H1 (cell line): ENCODE measurements around the gene CFAP221. TPM values are rescaled to one million over a fixed set of nuclear protein-coding genes. Genes with fewer than 3 reads are reported as not detected.

Source experiments
- CTCF ChIA-PET: fragments of 300-600 bp; sonication (Branson Sonifier 250); formaldehyde crosslinking; loops from one replicate; lab custom pipeline; 2021; ENCODE audit not compliant: partially characterized antibody; lab: Charles Lee
- POLR2A ChIA-PET: fragments of 300-600 bp; sonication (Branson Sonifier 250); formaldehyde crosslinking; loops from one replicate; lab custom pipeline; 2021; ENCODE audit warnings: inconsistent platforms; ENCODE audit not compliant: partially characterized antibody; lab: Charles Lee
- DNase-seq, 2 experiments: peaks; one replicate each; pipeline versions ENCODE4 v3.0.0 to v3.0.0-alpha.2; 2010 to 2022; ENCODE audit warnings: low spot score in 2 of 2, low read depth in 1 of 2, mixed read lengths in 1 of 2
- FAIRE-seq: peaks from 2 replicates; lab custom pipeline; 2011; peaks lifted over from hg19 to GRCh38; lab: Jason Lieb, UNC
- H2AFZ ChIP-seq: 2 replicates; pipeline ENCODE4 v1.8.1; 2012; ENCODE audit warnings: low read length, inconsistent platforms
- H2AK5ac ChIP-seq: 2 replicates; pipeline ENCODE4 v1.6.1; 2013; ENCODE audit warnings: low read depth, low read length
- H2BK120ac ChIP-seq: replicated peaks from 2 replicates; pipeline ENCODE3; 2013; ENCODE audit warnings: low read depth, low read length, inconsistent platforms
- H2BK12ac ChIP-seq: 2 replicates; pipeline ENCODE4 v1.6.1; 2013; ENCODE audit warnings: low read depth, low read length
- H2BK15ac ChIP-seq: 2 replicates; pipeline ENCODE4 v1.6.1; 2013; ENCODE audit warnings: low read length
- H2BK20ac ChIP-seq: 2 replicates; pipeline ENCODE4 v1.6.1; 2013; ENCODE audit warnings: low read length
- H2BK5ac ChIP-seq: 2 replicates; pipeline ENCODE4 v1.6.1; 2013; ENCODE audit warnings: low read depth, low read length
- H3K14ac ChIP-seq: 2 replicates; pipeline ENCODE4 v1.6.1; 2013; ENCODE audit warnings: inconsistent platforms; ENCODE audit not compliant: insufficient read length
- H3K18ac ChIP-seq: 2 replicates; pipeline ENCODE4 v1.6.1; 2013; ENCODE audit warnings: low read length; ENCODE audit errors: extremely low read depth
- H3K23ac ChIP-seq: 2 replicates; pipeline ENCODE4 v1.6.1; 2013; ENCODE audit warnings: inconsistent platforms; ENCODE audit not compliant: insufficient read length
- H3K23me2 ChIP-seq: 2 replicates; pipeline ENCODE4 v1.6.1; 2013; ENCODE audit warnings: low read depth, low read length
- H3K27ac ChIP-seq: 2 replicates; pipeline ENCODE4 v1.6.1; 2011; ENCODE audit warnings: low read depth, low read length, inconsistent platforms
- H3K27me3 ChIP-seq, 4 experiments: replicated peaks in 1 of 4; 1 replicate in 1 of 4; 2 replicates in 3 of 4; pipeline versions ENCODE4 v1.6.1 to v1.8.1; 2011 to 2013; ENCODE audit warnings: low read length in 3 of 4, mild to moderate bottlenecking in 3 of 4, inconsistent platforms in 2 of 4, mixed read lengths in 2 of 4, moderate library complexity in 1 of 4; ENCODE audit not compliant: control insufficient read depth in 3 of 4, insufficient read depth in 3 of 4; ENCODE audit errors: extremely low read depth in 1 of 4
- H3K36me3 ChIP-seq, 4 experiments: 2 replicates each; pipeline versions ENCODE4 v1.6.1 to v1.8.1; 2011 to 2013; ENCODE audit warnings: mild to moderate bottlenecking in 4 of 4, low read length in 3 of 4, moderate library complexity in 2 of 4, control low read depth in 1 of 4, inconsistent platforms in 1 of 4; ENCODE audit not compliant: insufficient read depth in 4 of 4, control insufficient read depth in 2 of 4
- H3K4ac ChIP-seq: replicated peaks from 2 replicates; pipeline ENCODE3; 2013; ENCODE audit warnings: low read length, low read depth, mixed read lengths, inconsistent platforms; ENCODE audit not compliant: insufficient read length
- H3K4me1 ChIP-seq, 4 experiments: replicated peaks in 1 of 4; 1 replicate in 1 of 4; 2 replicates in 3 of 4; pipeline versions ENCODE4 v1.6.1 to v1.8.1; 2011 to 2013; ENCODE audit warnings: low read length in 3 of 4, inconsistent platforms in 2 of 4, mixed read lengths in 1 of 4; ENCODE audit not compliant: insufficient read depth in 4 of 4, control insufficient read depth in 3 of 4
- H3K4me2 ChIP-seq, 2 experiments: 2 replicates each; pipeline versions ENCODE4 v1.6.1 to v1.8.1; 2011 to 2013; ENCODE audit warnings: low read depth in 2 of 2, low read length in 2 of 2, control low read depth in 1 of 2, inconsistent platforms in 1 of 2, mild to moderate bottlenecking in 1 of 2; ENCODE audit not compliant: insufficient read depth in 1 of 2
- H3K4me3 ChIP-seq, 4 experiments: fragments of 200-600, 300-600 bp in 1 of 4; sonication (generic), shearing (Covaris generic), sonication (Bioruptor Twin) in 1 of 4; 2 replicates each; pipeline versions ENCODE4 v1.5.1 to v1.8.1; 2011 to 2016; ENCODE audit warnings: low read length in 4 of 4, low read depth in 3 of 4, control low read depth in 2 of 4, inconsistent platforms in 2 of 4, mild to moderate bottlenecking in 2 of 4, mixed read lengths in 1 of 4, moderate library complexity in 1 of 4; ENCODE audit not compliant: insufficient read depth in 2 of 4; ENCODE audit errors: extremely low read depth in 1 of 4
- H3K56ac ChIP-seq: replicated peaks from 2 replicates; pipeline ENCODE3; 2013; ENCODE audit warnings: low read depth, mild to moderate bottlenecking, mixed read lengths, low read length, inconsistent platforms; ENCODE audit not compliant: insufficient read length
- H3K79me1 ChIP-seq: 2 replicates; pipeline ENCODE4 v1.6.1; 2013; ENCODE audit warnings: low read depth, low read length, control low read depth
- H3K79me2 ChIP-seq, 2 experiments: 2 replicates each; pipeline versions ENCODE4 v1.6.1 to v1.8.1; 2012 to 2013; ENCODE audit warnings: low read length in 2 of 2, mild to moderate bottlenecking in 2 of 2, inconsistent platforms in 1 of 2; ENCODE audit not compliant: insufficient read depth in 2 of 2, control insufficient read depth in 1 of 2
- H3K9ac ChIP-seq, 4 experiments: replicated peaks in 1 of 4; 1 replicate in 1 of 4; 2 replicates in 3 of 4; pipeline versions ENCODE4 v1.6.1 to v1.8.1; 2011 to 2013; ENCODE audit warnings: low read depth in 3 of 4, low read length in 3 of 4, control low read depth in 2 of 4, mild to moderate bottlenecking in 2 of 4, moderate library complexity in 2 of 4, inconsistent platforms in 1 of 4; ENCODE audit errors: extremely low read depth in 1 of 4
- H3K9me3 ChIP-seq, 2 experiments: 2 replicates each; pipeline versions ENCODE4 v1.6.1 to v1.8.1; 2012 to 2013; ENCODE audit warnings: mild to moderate bottlenecking in 2 of 2, moderate library complexity in 2 of 2, control low read depth in 1 of 2, inconsistent platforms in 1 of 2, low read depth in 1 of 2, low read length in 1 of 2, mixed read lengths in 1 of 2; ENCODE audit not compliant: insufficient read depth in 2 of 2
- H4K20me1 ChIP-seq, 2 experiments: replicated peaks in 1 of 2; 2 replicates each; pipeline versions ENCODE3 to v1.8.1; 2011 to 2013; ENCODE audit warnings: inconsistent platforms in 2 of 2, low read length in 2 of 2, mild to moderate bottlenecking in 1 of 2; ENCODE audit not compliant: insufficient read depth in 2 of 2, control insufficient read depth in 1 of 2
- H4K5ac ChIP-seq: 2 replicates; pipeline ENCODE4 v1.6.1; 2013; ENCODE audit warnings: low read length, low read depth, mixed read lengths, inconsistent platforms; ENCODE audit not compliant: insufficient read length
- H4K8ac ChIP-seq: 2 replicates; pipeline ENCODE4 v1.8.0; 2013; ENCODE audit warnings: mild to moderate bottlenecking, moderate library complexity, low read length, inconsistent platforms; ENCODE audit not compliant: insufficient read depth; ENCODE audit errors: extremely low read depth
- H4K91ac ChIP-seq: replicated peaks from 2 replicates; pipeline ENCODE3; 2013; ENCODE audit warnings: low read length, mixed read lengths, inconsistent platforms; ENCODE audit not compliant: insufficient read length
- ASH2L ChIP-seq: fragments of 200-600, 300-600 bp; sonication (generic); IDR thresholded peaks from one replicate; pipeline ENCODE4 v1.7.1; 2017; ENCODE audit warnings: low read length
- CEBPB ChIP-seq: IDR thresholded peaks from 2 replicates; pipeline ENCODE4 v1.6.1; 2012; ENCODE audit warnings: low read depth, low read length
- CTBP2 ChIP-seq: IDR thresholded peaks from 2 replicates; pipeline ENCODE4 v1.7.0; 2011; ENCODE audit warnings: borderline replicate concordance, mild to moderate bottlenecking, moderate library complexity, mixed read lengths, low read length; ENCODE audit not compliant: insufficient read depth, insufficient read length
- E2F6 ChIP-seq: IDR thresholded peaks from 2 replicates; pipeline ENCODE4 v1.6.1; 2012; ENCODE audit warnings: inconsistent platforms
- POLR2AphosphoS5 ChIP-seq: IDR thresholded peaks from 2 replicates; pipeline ENCODE4 v1.6.1; 2011; ENCODE audit warnings: low read depth, low read length
- POU5F1 ChIP-seq: IDR thresholded peaks from 2 replicates; pipeline ENCODE4 v1.6.1; 2011; ENCODE audit warnings: low read depth, mild to moderate bottlenecking, low read length, moderate library complexity
- RAD21 ChIP-seq, 2 experiments: IDR thresholded peaks in 1 of 2; conservative IDR thresholded peaks in 1 of 2; 2 replicates each; pipeline ENCODE4 v1.6.1; 2011; ENCODE audit warnings: low read depth in 2 of 2, low read length in 2 of 2, improper control_type of control experiment in 1 of 2, inconsistent platforms in 1 of 2, mild to moderate bottlenecking in 1 of 2, moderate library complexity in 1 of 2
- SP1 ChIP-seq: IDR thresholded peaks from 2 replicates; pipeline ENCODE4 v1.6.1; 2011; ENCODE audit warnings: low read depth, low read length
- TBP ChIP-seq: IDR thresholded peaks from 2 replicates; pipeline ENCODE4 v1.6.1; 2011; ENCODE audit warnings: low read depth, low read length, improper control_type of control experiment
- WGBS, 2 experiments: shearing (Covaris generic) in 1 of 2; methylation state at CpG; one replicate each; pipeline versions ENCODE4 v1.1.6 to v1.1.7; 2013 to 2015; ENCODE audit warnings: low lambda C conversion rate in 2 of 2, mixed read lengths in 2 of 2, inconsistent platforms in 1 of 2, low coverage in 1 of 2, missing lambda C conversion rate in 1 of 2; ENCODE audit not compliant: insufficient replicate concordance in 2 of 2, insufficient coverage in 1 of 2, insufficient read length in 1 of 2; ENCODE audit errors: extremely low coverage in 1 of 2, missing lambda C conversion rate in 1 of 2; 5-methylcytosine and 5-hydroxymethylcytosine counted together
- polyA plus RNA-seq, 7 experiments: library from polyadenylated mRNA; depleted of rRNA in 3 of 7; stranded (reverse) in 5 of 7; unstranded in 2 of 7; fragments of >200 nt in 5 of 7; fragments of 200-250 nt in 2 of 7; gene quantifications; 1 replicate in 5 of 7; 2 replicates in 1 of 7; 4 replicates in 1 of 7; pipeline versions ENCODE4 v1.2.1 to v1.2.3, GENCODE V29; 2011 to 2013; ENCODE audit warnings: missing spikeins in 2 of 7, mixed read lengths in 2 of 7
- total RNA-seq: library from RNA; stranded (reverse); fragmentation: NEBNext Ultra II Directional; extraction: Animal tissue kit (Norgen Biotek cat#: 25700); gene quantifications from 2 replicates; pipeline ENCODE4 v1.2.1, GENCODE V29; 2021

CFAP221 gene
- total and polyA plus RNA-seq, 2 of the 8 experiments (the other 6 are each of a cell fraction or from before 2014, with no cell fraction given): 0.14 to 0.71 TPM

- Histone ChIP-seq H2AK5ac (no peak overlapping the region), H3K4me2 (peak overlapping the region; percentile 84 to 93), H3K4me1 (peaks cover 2 to 15% (median 7%) of the 10 kb centered on the region in 4 experiments), H3K4me3 (peak overlapping the region; percentile 75 to 89 (median 78)), H3K23ac (no peak overlapping the region), H2BK20ac (no peak overlapping the region), H4K20me1 (peaks cover 0 to 18% of the 10 kb centered on the region in 2 experiments), H3K27me3 (no peaks in the 10 kb centered on the region), H3K79me1 (peaks cover 8% of the 10 kb centered on the region), H3K79me2 (peaks cover 3 to 24% of the 10 kb centered on the region in 2 experiments; a peak in 3 of 4 replicates), H2BK120ac (no peak overlapping the region), H2AFZ (no peak overlapping the region; the same call in 1 of the 2 replicates), H3K36me3 (peaks cover 2 to 11% (median 4%) of the 10 kb centered on the region in 4 experiments; a peak in 5 of 8 replicates), H4K8ac (no peak overlapping the region), H4K5ac (no peak overlapping the region), H3K18ac (no peak overlapping the region), H2BK15ac (no peak overlapping the region), H2BK5ac (no peak overlapping the region), H3K56ac (no peak overlapping the region), H3K9ac (peak overlapping the region; percentile 71 to 88 (median 78); a peak in 6 of 7 replicates), H4K91ac (no peak overlapping the region), H3K14ac (no peak overlapping the region), H3K23me2 (peaks cover 5% of the 10 kb centered on the region), H3K27ac (no peak overlapping the region), H2BK12ac (no peak overlapping the region), H3K9me3 (no peaks in the 10 kb centered on the region), H3K4ac (no peak overlapping the region)
- FAIRE-seq: peak; percentile 24
- 86% methylated on average over 2 of the region's 2 CpGs; no CpG with 5 or more reads in 1 of the 2 experiments for WGBS, 2 experiments
- POLR2A ChIA-PET: interaction anchor here (1.4 to 2.8 kb wide), 3 partner anchors 9 to 62 kb away, joined by 3 to 8 read pairs (median 5); no protein-coding TSS in a partner anchor
- no peak for DNase-seq
- CTCF ChIA-PET: interaction anchor here (1.0 to 2.0 kb wide), 2 partner anchors 17 to 23 kb away, joined by 4 to 12 read pairs; no protein-coding TSS in a partner anchor
- TF ChIP-seq POLR2AphosphoS5 (no peak), CEBPB (no peak), RAD21 (IDR thresholded peaks at IDR 0.05 in 1 of 2, conservative IDR thresholded peaks at IDR 0.05 in 1 of 2; ENCODE audit: low read depth in 2 of 2, low read length in 2 of 2) (no peak), POU5F1 (no peak), E2F6 (no peak), TBP (no peak), SP1 (no peak), ASH2L (no peak), CTBP2 (no peak)
These were observed 135.6 kb downstream of the CFAP221 start for GRCh38 chr2:119679846-119680245.
